Measurements from ENCODE around the gene ASH1L. TPM values are rescaled to one million over a fixed set of nuclear protein-coding genes. Genes with fewer than 3 reads are reported as not detected.
A peak's percentile ranks its signal among the peaks of the same experiment; 100 is the strongest.
"Not testable (repeated sequence)": the region's sequence is repeated elsewhere in the genome, so short reads cannot be mapped to it uniquely, and the experiment has no call there.

Gene ASH1L
- total and polyA plus RNA-seq, 9 of the 15 experiments (the other 6 are each of a cell fraction or from before 2014, with no cell fraction given) = 2.0 to 23.3 (median 14.6) TPM

GRCh38 chr1:155596864-155597263 lies 34.3 kb upstream of the ASH1L start:
- ATAC-seq = no peak
- POLR2A ChIA-PET = interaction anchor here (0.8 to 1.5 kb wide), 2 partner anchors 9 to 11 kb away, joined by 5 to 6 read pairs; no protein-coding TSS in a partner anchor
- CTCF ChIA-PET (ENCODE audit: low intra/inter-chr PET ratio) = interaction anchor here (0.7 kb wide), 1 partner anchor 346 kb away, joined by 3 read pairs; no protein-coding TSS in a partner anchor

GRCh38 chr1:155595877-155596474 lies 33.4 kb upstream of the ASH1L start:
- not testable (repeated sequence) for ATAC-seq; H3K4me3 ChIP-seq; H3K4me2 ChIP-seq (ENCODE audit: insufficient read depth, low read length); H3K27me3 ChIP-seq (ENCODE audit: control insufficient read depth in 2 of 2, insufficient read depth in 2 of 2, low read length in 2 of 2); H3K4me1 ChIP-seq (replicated peaks in 1 of 2; ENCODE audit: control insufficient read depth in 2 of 2, insufficient read depth in 2 of 2, low read length in 2 of 2); H3K79me2 ChIP-seq (ENCODE audit: control insufficient read depth, insufficient read depth, low read length); H4K20me1 ChIP-seq (replicated peaks; ENCODE audit: control insufficient read depth, insufficient read depth, low read length); BruUV-seq (replicated peaks); H3K9me1 ChIP-seq (ENCODE audit: control insufficient read depth, insufficient read depth, low read length); H2AFZ ChIP-seq (ENCODE audit: low read depth, low read length); H3K9ac ChIP-seq (ENCODE audit: insufficient read depth in 1 of 2, low read depth in 2 of 2, low read length in 2 of 2); H3K36me3 ChIP-seq (ENCODE audit: control insufficient read depth, insufficient read depth, low read length); H3K9me3 ChIP-seq (replicated peaks; ENCODE audit: control insufficient read depth, insufficient read depth, low read depth, low read length); DNase-seq (ENCODE audit: extremely low read depth in 1 of 4, low spot score in 3 of 4); H3K27ac ChIP-seq (ENCODE audit: extremely low read depth, low read depth, low read length)
- ChIA-PET CTCF (ENCODE audit: low intra/inter-chr PET ratio) (interaction anchor here (0.6 kb wide), 1 partner anchor 322 kb away, joined by 3 read pairs; no protein-coding TSS in a partner anchor), POLR2A (interaction anchor here (0.6 to 1.5 kb wide), 2 partner anchors 10 to 1807 kb away, joined by 4 to 6 read pairs; no protein-coding TSS in a partner anchor)
- in situ Hi-C loops (cut with MboI) = loop anchor here (5.0 to 10.0 kb wide), 3 partner anchors 341 to 501 kb away; partner anchors contain the start of genes ENTREP3, MTX1 and THBS3
- intact Hi-C loops (cut with micrococcal nuclease) = loop anchor here (10.0 kb wide), 2 partner anchors 271 to 501 kb away; partner anchors contain the start of gene RUSC1
- WGBS (ENCODE audit: insufficient coverage, low coverage, missing lambda C conversion rate) = 16% methylated on average over 3 of the region's 3 CpGs
- peak; percentile 48 for FAIRE-seq
- 0 out of 4 replicates have a peak, but pooled peaks of 1 of the 2 experiments have one; percentile 7 for TF ChIP-seq RCOR1 (IDR thresholded peaks at IDR 0.05; ENCODE audit: borderline replicate concordance in 1 of 2, low read depth in 2 of 2, low read length in 2 of 2)
- TF ChIP-seq RAD51 (IDR thresholded peaks at IDR 0.05; ENCODE audit: borderline replicate concordance, low read depth) = peak; percentile 68; the same call in 1 of the 2 replicates
- 0 out of 2 replicates have a peak, but pooled peaks have one; percentile 6 for TF ChIP-seq CBFA2T2 (conservative IDR thresholded peaks at IDR 0.05)
- TF ChIP-seq USF2 (CRISPR knock-in tag; IDR thresholded peaks at IDR 0.05) = peak; percentile 32; the same call in 1 of the 2 replicates
- peak; percentile 79 for TF ChIP-seq RFX1 (IDR thresholded peaks at IDR 0.05)
- TF ChIP-seq, protein P1, sequence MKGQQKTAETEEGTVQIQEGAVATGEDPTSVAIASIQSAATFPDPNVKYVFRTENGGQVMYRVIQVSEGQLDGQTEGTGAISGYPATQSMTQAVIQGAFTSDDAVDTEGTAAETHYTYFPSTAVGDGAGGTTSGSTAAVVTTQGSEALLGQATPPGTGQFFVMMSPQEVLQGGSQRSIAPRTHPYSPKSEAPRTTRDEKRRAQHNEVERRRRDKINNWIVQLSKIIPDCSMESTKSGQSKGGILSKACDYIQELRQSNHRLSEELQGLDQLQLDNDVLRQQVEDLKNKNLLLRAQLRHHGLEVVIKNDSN (CRISPR knock-in tag; IDR thresholded peaks at IDR 0.05) = peak; percentile 44; the same call in 1 of the 2 replicates
- TF ChIP-seq, protein P2, sequence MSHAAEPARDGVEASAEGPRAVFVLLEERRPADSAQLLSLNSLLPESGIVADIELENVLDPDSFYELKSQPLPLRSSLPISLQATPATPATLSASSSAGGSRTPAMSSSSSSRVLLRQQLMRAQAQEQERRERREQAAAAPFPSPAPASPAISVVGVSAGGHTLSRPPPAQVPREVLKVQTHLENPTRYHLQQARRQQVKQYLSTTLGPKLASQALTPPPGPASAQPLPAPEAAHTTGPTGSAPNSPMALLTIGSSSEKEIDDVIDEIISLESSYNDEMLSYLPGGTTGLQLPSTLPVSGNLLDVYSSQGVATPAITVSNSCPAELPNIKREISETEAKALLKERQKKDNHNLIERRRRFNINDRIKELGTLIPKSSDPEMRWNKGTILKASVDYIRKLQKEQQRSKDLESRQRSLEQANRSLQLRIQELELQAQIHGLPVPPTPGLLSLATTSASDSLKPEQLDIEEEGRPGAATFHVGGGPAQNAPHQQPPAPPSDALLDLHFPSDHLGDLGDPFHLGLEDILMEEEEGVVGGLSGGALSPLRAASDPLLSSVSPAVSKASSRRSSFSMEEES (CRISPR knock-in tag; IDR thresholded peaks at IDR 0.05) = peak; percentile 68

More at GRCh38 chr1:155596864-155597263, 34.3 kb upstream of the ASH1L start:
- Histone ChIP-seq H3K4me2 (ENCODE audit: insufficient read depth, low read length) (no peak overlapping the region), H3K4me3 (no peak overlapping the region), H3K9me1 (ENCODE audit: control insufficient read depth, insufficient read depth, low read length) (no peaks in the 10 kb centered on the region), H3K36me3 (ENCODE audit: control insufficient read depth, insufficient read depth, low read length) (no peaks in the 10 kb centered on the region), H2AFZ (ENCODE audit: low read depth, low read length) (no peak overlapping the region), H3K4me1 (replicated peaks in 1 of 2; ENCODE audit: control insufficient read depth in 2 of 2, insufficient read depth in 2 of 2, low read length in 2 of 2) (peaks cover 4 to 6% of the 10 kb centered on the region in 2 experiments; a peak in 3 of 5 replicates), H3K27ac (ENCODE audit: extremely low read depth, low read depth, low read length) (no peak overlapping the region), H3K9me3 (replicated peaks; ENCODE audit: control insufficient read depth, insufficient read depth, low read depth, low read length) (no peaks in the 10 kb centered on the region), H3K79me2 (ENCODE audit: control insufficient read depth, insufficient read depth, low read length) (no peaks in the 10 kb centered on the region), H3K9ac (ENCODE audit: insufficient read depth in 1 of 2, low read depth in 2 of 2, low read length in 2 of 2) (no peak overlapping the region), H3K27me3 (ENCODE audit: control insufficient read depth in 2 of 2, insufficient read depth in 2 of 2, low read length in 2 of 2) (no peaks in the 10 kb centered on the region), H4K20me1 (replicated peaks; ENCODE audit: control insufficient read depth, insufficient read depth, low read length) (no peaks in the 10 kb centered on the region)
- no peak for DNase-seq (ENCODE audit: extremely low read depth in 1 of 4, low spot score in 3 of 4)
- 74% methylated on average over 3 of the region's 5 CpGs for WGBS (ENCODE audit: insufficient coverage, low coverage, missing lambda C conversion rate)
- in situ Hi-C loops (cut with MboI) (loop anchor here (5.0 to 10.0 kb wide), 3 partner anchors 342 to 502 kb away; partner anchors contain the start of genes ENTREP3, MTX1 and THBS3), intact Hi-C loops (cut with micrococcal nuclease) (loop anchor here (10.0 kb wide), 2 partner anchors 272 to 502 kb away; partner anchors contain the start of gene RUSC1)
- no peak for FAIRE-seq
- TF ChIP-seq ZNF121 (CRISPR knock-in tag; conservative IDR thresholded peaks at IDR 0.05) (peak; percentile 70), MAZ (CRISPR knock-in tag; conservative IDR thresholded peaks at IDR 0.05 in 1 of 2, IDR thresholded peaks at IDR 0.05 in 1 of 2) (no peak)
- BruUV-seq (replicated peaks) = no TSS peak
